ENCODE results near the gene PCGF2. TPM values are rescaled to one million over a fixed set of nuclear protein-coding genes. Genes with fewer than 3 reads are reported as not detected.

The PCGF2 gene
- total and polyA plus RNA-seq, 2 of the 8 experiments (the other 6 are each of a cell fraction or from before 2014, with no cell fraction given) = 42.1 to 93.3 TPM

DNA sequence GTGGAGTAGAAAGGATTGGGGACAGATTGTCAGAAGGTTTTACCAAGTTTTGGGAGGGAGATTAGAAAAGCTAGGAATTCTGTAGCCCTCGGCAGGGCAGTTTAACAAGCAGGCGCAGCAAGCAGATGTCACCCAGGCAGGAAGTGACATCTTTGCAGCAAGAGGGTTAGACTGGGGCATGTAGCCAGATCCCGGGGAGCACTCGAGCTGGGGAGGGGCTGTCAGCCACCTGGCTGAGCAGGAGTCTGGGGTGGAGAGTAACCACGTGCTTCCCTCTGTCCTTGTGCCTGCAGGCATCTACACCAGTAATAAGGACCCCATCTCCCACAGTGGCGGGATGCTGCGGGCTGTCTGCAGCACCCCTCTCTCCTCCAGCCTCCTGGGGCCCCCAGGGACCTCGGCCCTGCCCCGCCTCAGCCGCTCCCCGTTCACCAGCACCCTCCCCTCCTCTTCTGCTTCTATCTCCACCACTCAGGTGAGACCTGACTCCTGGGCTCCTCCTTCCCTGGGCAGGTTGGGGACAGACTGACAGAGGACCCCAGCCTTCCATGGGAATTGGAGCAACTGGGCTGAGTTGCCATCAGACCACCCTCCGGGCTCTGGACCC, 30.9 kb downstream of the PCGF2 start (continued):
- TF ChIP-seq POU5F1 (IDR thresholded peaks at IDR 0.05; ENCODE audit: low read depth, low read length) (no peak), RAD21 (IDR thresholded peaks at IDR 0.05 in 1 of 2, conservative IDR thresholded peaks at IDR 0.05 in 1 of 2; ENCODE audit: low read depth in 2 of 2, low read length in 2 of 2) (no peak), TAF7 (optimal IDR thresholded peaks at IDR 0.05; ENCODE audit: borderline replicate concordance, low read depth, low read length) (no peak), NRF1 (IDR thresholded peaks at IDR 0.05; ENCODE audit: low read depth, low read length) (no peak)
- TF ChIP-seq, protein P1, sequence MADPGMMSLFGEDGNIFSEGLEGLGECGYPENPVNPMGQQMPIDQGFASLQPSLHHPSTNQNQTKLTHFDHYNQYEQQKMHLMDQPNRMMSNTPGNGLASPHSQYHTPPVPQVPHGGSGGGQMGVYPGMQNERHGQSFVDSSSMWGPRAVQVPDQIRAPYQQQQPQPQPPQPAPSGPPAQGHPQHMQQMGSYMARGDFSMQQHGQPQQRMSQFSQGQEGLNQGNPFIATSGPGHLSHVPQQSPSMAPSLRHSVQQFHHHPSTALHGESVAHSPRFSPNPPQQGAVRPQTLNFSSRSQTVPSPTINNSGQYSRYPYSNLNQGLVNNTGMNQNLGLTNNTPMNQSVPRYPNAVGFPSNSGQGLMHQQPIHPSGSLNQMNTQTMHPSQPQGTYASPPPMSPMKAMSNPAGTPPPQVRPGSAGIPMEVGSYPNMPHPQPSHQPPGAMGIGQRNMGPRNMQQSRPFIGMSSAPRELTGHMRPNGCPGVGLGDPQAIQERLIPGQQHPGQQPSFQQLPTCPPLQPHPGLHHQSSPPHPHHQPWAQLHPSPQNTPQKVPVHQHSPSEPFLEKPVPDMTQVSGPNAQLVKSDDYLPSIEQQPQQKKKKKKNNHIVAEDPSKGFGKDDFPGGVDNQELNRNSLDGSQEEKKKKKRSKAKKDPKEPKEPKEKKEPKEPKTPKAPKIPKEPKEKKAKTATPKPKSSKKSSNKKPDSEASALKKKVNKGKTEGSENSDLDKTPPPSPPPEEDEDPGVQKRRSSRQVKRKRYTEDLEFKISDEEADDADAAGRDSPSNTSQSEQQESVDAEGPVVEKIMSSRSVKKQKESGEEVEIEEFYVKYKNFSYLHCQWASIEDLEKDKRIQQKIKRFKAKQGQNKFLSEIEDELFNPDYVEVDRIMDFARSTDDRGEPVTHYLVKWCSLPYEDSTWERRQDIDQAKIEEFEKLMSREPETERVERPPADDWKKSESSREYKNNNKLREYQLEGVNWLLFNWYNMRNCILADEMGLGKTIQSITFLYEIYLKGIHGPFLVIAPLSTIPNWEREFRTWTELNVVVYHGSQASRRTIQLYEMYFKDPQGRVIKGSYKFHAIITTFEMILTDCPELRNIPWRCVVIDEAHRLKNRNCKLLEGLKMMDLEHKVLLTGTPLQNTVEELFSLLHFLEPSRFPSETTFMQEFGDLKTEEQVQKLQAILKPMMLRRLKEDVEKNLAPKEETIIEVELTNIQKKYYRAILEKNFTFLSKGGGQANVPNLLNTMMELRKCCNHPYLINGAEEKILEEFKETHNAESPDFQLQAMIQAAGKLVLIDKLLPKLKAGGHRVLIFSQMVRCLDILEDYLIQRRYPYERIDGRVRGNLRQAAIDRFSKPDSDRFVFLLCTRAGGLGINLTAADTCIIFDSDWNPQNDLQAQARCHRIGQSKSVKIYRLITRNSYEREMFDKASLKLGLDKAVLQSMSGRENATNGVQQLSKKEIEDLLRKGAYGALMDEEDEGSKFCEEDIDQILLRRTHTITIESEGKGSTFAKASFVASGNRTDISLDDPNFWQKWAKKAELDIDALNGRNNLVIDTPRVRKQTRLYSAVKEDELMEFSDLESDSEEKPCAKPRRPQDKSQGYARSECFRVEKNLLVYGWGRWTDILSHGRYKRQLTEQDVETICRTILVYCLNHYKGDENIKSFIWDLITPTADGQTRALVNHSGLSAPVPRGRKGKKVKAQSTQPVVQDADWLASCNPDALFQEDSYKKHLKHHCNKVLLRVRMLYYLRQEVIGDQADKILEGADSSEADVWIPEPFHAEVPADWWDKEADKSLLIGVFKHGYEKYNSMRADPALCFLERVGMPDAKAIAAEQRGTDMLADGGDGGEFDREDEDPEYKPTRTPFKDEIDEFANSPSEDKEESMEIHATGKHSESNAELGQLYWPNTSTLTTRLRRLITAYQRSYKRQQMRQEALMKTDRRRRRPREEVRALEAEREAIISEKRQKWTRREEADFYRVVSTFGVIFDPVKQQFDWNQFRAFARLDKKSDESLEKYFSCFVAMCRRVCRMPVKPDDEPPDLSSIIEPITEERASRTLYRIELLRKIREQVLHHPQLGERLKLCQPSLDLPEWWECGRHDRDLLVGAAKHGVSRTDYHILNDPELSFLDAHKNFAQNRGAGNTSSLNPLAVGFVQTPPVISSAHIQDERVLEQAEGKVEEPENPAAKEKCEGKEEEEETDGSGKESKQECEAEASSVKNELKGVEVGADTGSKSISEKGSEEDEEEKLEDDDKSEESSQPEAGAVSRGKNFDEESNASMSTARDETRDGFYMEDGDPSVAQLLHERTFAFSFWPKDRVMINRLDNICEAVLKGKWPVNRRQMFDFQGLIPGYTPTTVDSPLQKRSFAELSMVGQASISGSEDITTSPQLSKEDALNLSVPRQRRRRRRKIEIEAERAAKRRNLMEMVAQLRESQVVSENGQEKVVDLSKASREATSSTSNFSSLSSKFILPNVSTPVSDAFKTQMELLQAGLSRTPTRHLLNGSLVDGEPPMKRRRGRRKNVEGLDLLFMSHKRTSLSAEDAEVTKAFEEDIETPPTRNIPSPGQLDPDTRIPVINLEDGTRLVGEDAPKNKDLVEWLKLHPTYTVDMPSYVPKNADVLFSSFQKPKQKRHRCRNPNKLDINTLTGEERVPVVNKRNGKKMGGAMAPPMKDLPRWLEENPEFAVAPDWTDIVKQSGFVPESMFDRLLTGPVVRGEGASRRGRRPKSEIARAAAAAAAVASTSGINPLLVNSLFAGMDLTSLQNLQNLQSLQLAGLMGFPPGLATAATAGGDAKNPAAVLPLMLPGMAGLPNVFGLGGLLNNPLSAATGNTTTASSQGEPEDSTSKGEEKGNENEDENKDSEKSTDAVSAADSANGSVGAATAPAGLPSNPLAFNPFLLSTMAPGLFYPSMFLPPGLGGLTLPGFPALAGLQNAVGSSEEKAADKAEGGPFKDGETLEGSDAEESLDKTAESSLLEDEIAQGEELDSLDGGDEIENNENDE (IDR thresholded peaks at IDR 0.05; ENCODE audit: insufficient replicate concordance, low read length) = no peak
